Smooth muscle cell (in vitro differentiated cells): ENCODE measurements around the gene SCN8A. TPM values are rescaled to one million over a fixed set of nuclear protein-coding genes. Genes with fewer than 3 reads are reported as not detected.

Experiments
- DNase-seq: peaks from one replicate; lab custom pipeline; 2025; ENCODE audit not compliant: unreplicated experiment; lab: John Stamatoyannopoulos, UW
- H2AFZ ChIP-seq: fragments of 200-600 bp; sonication (generic); 2 replicates; pipeline ENCODE4 v1.6.0; 2016; ENCODE audit warnings: antibody characterized with exemption, low read depth, mild to moderate bottlenecking
- H3F3A ChIP-seq: fragments of 200-600 bp; sonication (generic); 2 replicates; pipeline ENCODE4 v1.6.0; 2017; ENCODE audit warnings: antibody characterized with exemption, low read depth
- H3K27ac ChIP-seq: fragments of 200-600 bp; sonication (generic); 2 replicates; pipeline ENCODE4 v1.5.1; 2016; ENCODE audit warnings: low read depth, mild to moderate bottlenecking
- H3K27me3 ChIP-seq: fragments of 200-600 bp; sonication (generic); 2 replicates; pipeline ENCODE4 v1.6.1; 2016; ENCODE audit warnings: low read depth, mild to moderate bottlenecking
- H3K36me3 ChIP-seq: fragments of 200-600 bp; sonication (generic); 2 replicates; pipeline ENCODE4 v1.5.1; 2016; ENCODE audit warnings: low read depth
- H3K4me1 ChIP-seq: fragments of 200-600 bp; sonication (generic); 2 replicates; pipeline ENCODE4 v1.5.1; 2016; ENCODE audit warnings: low read depth
- H3K4me2 ChIP-seq: fragments of 200-600 bp; sonication (generic); 2 replicates; pipeline ENCODE4 v1.6.0; 2016; ENCODE audit warnings: mild to moderate bottlenecking
- H3K4me3 ChIP-seq: fragments of 200-600 bp; sonication (generic); 2 replicates; pipeline ENCODE4 v1.5.1; 2016; ENCODE audit warnings: mild to moderate bottlenecking
- H3K79me2 ChIP-seq: fragments of 200-600 bp; sonication (generic); 2 replicates; pipeline ENCODE4 v1.6.0; 2016; ENCODE audit warnings: low read depth, mild to moderate bottlenecking
- H3K9ac ChIP-seq: fragments of 200-600 bp; sonication (generic); 2 replicates; pipeline ENCODE4 v1.6.0; 2016; ENCODE audit warnings: low read depth
- H3K9me3 ChIP-seq: fragments of 200-600 bp; sonication (generic); replicated peaks from 2 replicates; pipeline ENCODE4 v1.5.1; 2016; ENCODE audit warnings: low read depth
- H4K20me1 ChIP-seq: fragments of 200-600 bp; sonication (generic); 2 replicates; pipeline ENCODE4 v1.6.0; 2016; ENCODE audit warnings: low read depth
- CTCF ChIP-seq: fragments of 200-600 bp; sonication (generic); IDR thresholded peaks from 2 replicates; pipeline ENCODE4 v1.5.1; 2017; ENCODE audit warnings: borderline replicate concordance, mild to moderate bottlenecking, antibody characterized with exemption; ENCODE audit not compliant: insufficient read depth, poor library complexity, severe bottlenecking
- WGBS: methylation state at CpG from one replicate; pipeline ENCODE4 v1.1.7; 2016; ENCODE audit warnings: low lambda C conversion rate; 5-methylcytosine and 5-hydroxymethylcytosine counted together
- polyA plus RNA-seq: library from polyadenylated mRNA; unstranded; fragments of >200 nt; fragmentation: Nextera tagmentation; extraction: Ambion mirVana; gene quantifications from 2 replicates; pipeline ENCODE4 v1.2.1, GENCODE V29; 2016
- total RNA-seq: library from RNA; depleted of rRNA; stranded (reverse); fragments of >200 nt; gene quantifications from 2 replicates; pipeline ENCODE4 v1.2.3, GENCODE V29; 2014

Gene SCN8A
- total and polyA plus RNA-seq, 2 experiments from 2014 or later, result 0.38 to 4.5 TPM

DNA sequence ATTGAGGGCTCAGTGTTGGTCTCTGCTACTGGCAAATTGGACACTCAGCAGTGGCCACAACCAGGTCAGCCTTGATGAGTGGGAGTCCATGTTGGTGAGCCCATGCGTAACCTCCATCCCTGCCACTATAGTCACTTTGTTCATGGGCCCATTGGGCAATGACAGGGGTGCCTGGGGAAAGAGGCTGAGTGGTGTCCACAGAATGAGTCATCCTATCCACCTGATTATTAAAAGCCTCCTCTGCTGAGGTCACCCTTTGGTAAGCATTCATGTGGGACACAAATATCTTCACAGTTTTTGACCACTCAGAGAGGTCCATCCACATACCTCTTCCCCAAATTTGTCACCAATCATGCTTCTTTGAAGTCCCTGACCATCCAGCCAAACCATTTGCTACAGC is 207.5 kb downstream of the SCN8A start:
- no peaks in the 10 kb centered on the region for H3K27me3 ChIP-seq
- H3K36me3 ChIP-seq, result no peaks in the 10 kb centered on the region
- H3K4me1 ChIP-seq, result peaks cover 4% of the 10 kb centered on the region
- WGBS, result 93% methylated on average over 1 of the region's 1 CpG
- H3K4me2 ChIP-seq, result no peak overlapping the region
- no peak for DNase-seq
- H3K27ac ChIP-seq, result no peak overlapping the region
- no peak for TF ChIP-seq CTCF
- no peaks in the 10 kb centered on the region for H3K9me3 ChIP-seq
- no peak overlapping the region for H3K9ac ChIP-seq
- H3K79me2 ChIP-seq, result no peaks in the 10 kb centered on the region
- H2AFZ ChIP-seq, result no peak overlapping the region
- H4K20me1 ChIP-seq, result no peaks in the 10 kb centered on the region
- H3K4me3 ChIP-seq, result no peak overlapping the region
- H3F3A ChIP-seq, result no peaks in the 10 kb centered on the region

- Histone ChIP-seq H3K9ac (no peak overlapping the region), H3K36me3 (no peaks in the 10 kb centered on the region), H3K9me3 (no peaks in the 10 kb centered on the region), H2AFZ (no peak overlapping the region), H3K27ac (no peak overlapping the region), H3F3A (no peaks in the 10 kb centered on the region), H4K20me1 (no peaks in the 10 kb centered on the region), H3K79me2 (no peaks in the 10 kb centered on the region), H3K4me1 (peaks cover 4% of the 10 kb centered on the region), H3K4me2 (no peak overlapping the region), H3K4me3 (no peak overlapping the region), H3K27me3 (no peaks in the 10 kb centered on the region)
- WGBS, result 95% methylated on average over 1 of the region's 1 CpG
- no peak for TF ChIP-seq CTCF
- DNase-seq, result no peak
Observed at GRCh38 chr12:51801027-51801426, 210.0 kb downstream of the SCN8A start.

GRCh38 chr12:51806896-51807295 is 215.9 kb downstream of the SCN8A start:
- Histone ChIP-seq H3K27ac (no peak overlapping the region), H3K4me2 (no peak overlapping the region), H3K9ac (no peak overlapping the region), H3K27me3 (no peaks in the 10 kb centered on the region), H4K20me1 (no peaks in the 10 kb centered on the region), H3K79me2 (no peaks in the 10 kb centered on the region), H3K4me1 (peaks cover 2% of the 10 kb centered on the region), H3K36me3 (no peaks in the 10 kb centered on the region), H3F3A (no peaks in the 10 kb centered on the region), H2AFZ (no peak overlapping the region), H3K4me3 (no peak overlapping the region), H3K9me3 (no peaks in the 10 kb centered on the region)
- TF ChIP-seq CTCF, result no peak
- 97% methylated on average over 16 of the region's 16 CpGs for WGBS
- DNase-seq, result no peak

- no peak for DNase-seq
- no peak overlapping the region for H3K9ac ChIP-seq
- H3K27me3 ChIP-seq, result no peaks in the 10 kb centered on the region
- H4K20me1 ChIP-seq, result no peaks in the 10 kb centered on the region
- no peaks in the 10 kb centered on the region for H3K36me3 ChIP-seq
- TF ChIP-seq CTCF, result no peak
- H3K79me2 ChIP-seq, result no peaks in the 10 kb centered on the region
- no peaks in the 10 kb centered on the region for H3K9me3 ChIP-seq
- H3F3A ChIP-seq, result no peaks in the 10 kb centered on the region
- no peak overlapping the region for H3K4me2 ChIP-seq
- H3K4me1 ChIP-seq, result no peaks in the 10 kb centered on the region
- 91% methylated on average over 3 of the region's 3 CpGs for WGBS
- no peak overlapping the region for H3K27ac ChIP-seq
- no peak overlapping the region for H3K4me3 ChIP-seq
- no peak overlapping the region for H2AFZ ChIP-seq
Observed at GRCh38 chr12:51809193-51809592, 218.2 kb downstream of the SCN8A start.
